Left hindlimb (tissue), 1 donor: Measurements from ENCODE around the gene ZNF263.

Experiments
- DNase-seq: peaks from one replicate; pipeline ENCODE4 v3.0.0-alpha.2; 2018

The ZNF263 gene

DNA sequence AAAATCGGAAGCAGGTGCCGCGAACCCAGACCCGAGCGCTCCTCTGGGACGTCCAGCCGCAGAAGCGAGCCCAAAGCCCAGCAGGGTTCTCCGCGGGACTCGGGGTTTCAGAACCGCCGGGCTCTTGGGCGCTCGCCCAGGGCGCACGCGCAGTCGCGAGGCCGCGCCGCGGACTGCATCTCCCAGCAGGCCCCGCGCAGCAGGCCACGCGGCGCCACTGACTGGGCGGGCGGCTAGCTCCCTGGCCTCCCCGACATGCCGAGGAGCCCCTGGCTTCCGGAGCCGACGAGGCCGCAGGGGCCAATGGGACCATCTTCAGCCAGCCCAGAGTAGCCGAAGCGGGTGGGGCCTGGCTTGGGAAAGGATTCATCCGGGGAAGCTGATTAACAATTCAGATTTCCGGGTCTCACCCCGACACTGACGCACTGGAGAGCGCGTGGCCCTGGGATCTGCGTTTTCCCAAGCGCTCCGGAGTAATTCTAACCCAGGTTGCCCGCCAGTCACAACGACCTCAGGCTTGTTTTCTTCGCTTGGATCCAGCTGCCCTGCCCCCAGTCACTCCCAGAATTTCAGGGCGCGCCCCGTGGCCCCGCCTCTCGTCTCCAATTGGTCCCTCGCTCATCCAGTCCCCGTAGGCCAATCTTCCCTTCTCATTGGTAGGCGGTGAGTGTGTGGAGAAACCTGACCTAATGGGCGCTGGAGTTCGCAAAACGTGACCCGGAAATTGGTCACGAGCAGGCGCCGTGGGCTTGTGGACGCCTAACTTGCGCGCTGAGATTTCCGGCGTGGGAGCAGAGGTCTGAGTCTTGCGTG is at the start of gene ZNF263:
Gene ZNF263, plus strand, starts transcription at position 762 of the 813 bp plus-strand sequence. CDS start 328 bp downstream, outside the sequence.
- peak; percentile 98 for DNase-seq

- no peak for DNase-seq
Measured at GRCh38 chr16:3234543-3234856, 48.8 kb upstream of the ZNF263 start.

- DNase-seq, result peak; percentile 96
Measured at GRCh38 chr16:3234857-3235561, 48.3 kb upstream of the ZNF263 start, which contains the start of gene ZNF200. TSS of gene ZNF200 (minus strand) at chr16:3235158. CDS start at chr16:3233755, 1,403 bp downstream.

DNA sequence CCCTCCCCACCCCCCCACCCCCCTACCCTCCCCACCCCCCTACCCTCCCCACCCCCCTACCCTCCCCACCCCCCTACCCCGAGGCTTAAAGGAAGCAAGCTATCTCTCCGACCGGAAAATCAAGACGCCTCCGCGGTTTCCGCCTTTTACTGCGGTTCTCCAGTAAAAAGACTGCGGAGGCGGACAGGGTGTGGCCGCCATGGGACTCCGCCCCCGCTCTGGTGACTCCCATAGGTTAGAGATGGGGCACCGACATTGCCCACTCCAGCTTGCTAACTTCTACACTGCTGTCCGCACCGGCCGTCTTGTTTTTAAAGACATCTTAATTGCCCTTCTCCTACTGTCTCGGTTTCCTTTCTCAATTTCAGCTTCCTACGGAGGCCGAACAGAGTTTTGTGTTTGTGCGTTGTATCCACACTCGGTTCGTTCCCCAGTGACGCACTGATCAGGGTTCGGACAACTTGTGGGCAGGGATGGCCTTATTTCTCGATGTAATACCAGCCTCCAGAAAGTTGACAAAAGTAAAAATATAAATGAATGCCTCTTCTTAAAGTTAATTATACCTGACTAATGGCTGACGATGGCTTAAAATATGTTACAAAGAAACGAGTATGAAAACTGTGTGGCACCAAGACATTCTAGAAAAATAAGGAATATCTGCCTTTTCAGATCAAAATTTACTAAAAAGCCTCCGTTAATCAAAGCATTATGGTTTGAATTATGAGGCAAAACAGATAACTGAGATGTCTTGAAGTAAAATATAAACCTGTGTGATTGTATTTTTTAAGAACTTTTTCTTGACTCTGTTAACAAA is 47.2 kb upstream of the ZNF263 start:
- no peak for DNase-seq

DNA sequence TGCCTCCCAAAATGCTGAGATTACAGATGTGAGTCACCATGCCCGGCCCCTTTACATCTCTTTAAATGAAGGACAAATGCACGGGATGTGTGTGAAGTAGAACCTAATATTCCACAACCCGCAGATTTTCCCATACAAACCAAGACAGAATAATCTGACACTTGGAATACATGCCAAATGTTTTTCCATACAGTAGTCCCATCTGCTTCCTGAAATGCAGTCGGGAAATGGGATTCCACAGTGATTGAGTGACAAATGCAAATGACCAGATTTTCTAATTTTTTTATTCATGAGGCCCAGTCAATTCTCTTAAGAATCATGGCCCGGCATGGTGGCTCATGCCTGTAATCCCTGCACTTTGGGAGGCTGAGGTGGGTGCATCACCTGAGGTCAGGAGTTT is 41.5 kb upstream of the ZNF263 start:
- DNase-seq, result no peak

DNA sequence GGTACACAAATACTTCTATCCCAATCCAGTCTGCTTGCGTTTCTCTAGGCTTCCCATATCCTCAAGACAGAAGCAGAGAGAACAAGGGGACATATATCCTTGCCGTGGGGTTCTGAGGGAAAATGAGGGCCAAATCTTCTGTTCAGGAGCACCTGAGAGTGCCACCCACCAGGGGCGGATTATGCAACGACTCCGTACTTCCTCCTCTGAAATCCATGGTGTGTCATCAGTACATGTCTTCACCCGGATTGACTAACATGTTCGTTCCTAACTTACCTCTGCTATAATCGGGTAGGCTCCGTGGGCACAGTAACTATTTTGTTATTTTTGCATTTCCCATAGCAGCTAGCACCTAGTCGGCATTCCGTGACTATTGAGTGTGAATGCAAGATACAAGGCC is 40.6 kb upstream of the ZNF263 start:
- DNase-seq, result no peak

GRCh38 chr16:3243882-3244281 is 39.4 kb upstream of the ZNF263 start:
- DNase-seq, result no peak

DNA sequence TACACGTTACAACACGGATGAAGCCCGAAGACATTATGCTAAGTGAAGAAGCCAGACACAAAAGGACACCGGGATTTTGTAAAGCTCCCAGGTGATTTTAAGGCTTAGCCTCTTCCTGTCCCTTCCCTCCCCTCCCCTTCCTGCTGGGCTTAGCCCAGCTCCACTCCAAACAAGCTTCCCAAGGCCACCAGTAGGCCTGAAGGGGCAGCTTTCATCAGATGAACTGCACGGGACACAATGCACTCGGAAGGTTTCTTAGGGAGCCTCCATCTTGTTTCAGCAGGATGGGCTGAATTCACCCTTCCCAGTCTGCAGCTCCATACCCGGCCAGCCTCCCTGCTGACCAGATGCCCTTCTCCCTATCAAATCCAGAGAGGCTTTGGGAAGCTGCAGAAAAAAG is 37.3 kb upstream of the ZNF263 start:
- no peak for DNase-seq

- DNase-seq, result no peak
Measured at GRCh38 chr16:3246876-3247275, 36.4 kb upstream of the ZNF263 start.

DNA sequence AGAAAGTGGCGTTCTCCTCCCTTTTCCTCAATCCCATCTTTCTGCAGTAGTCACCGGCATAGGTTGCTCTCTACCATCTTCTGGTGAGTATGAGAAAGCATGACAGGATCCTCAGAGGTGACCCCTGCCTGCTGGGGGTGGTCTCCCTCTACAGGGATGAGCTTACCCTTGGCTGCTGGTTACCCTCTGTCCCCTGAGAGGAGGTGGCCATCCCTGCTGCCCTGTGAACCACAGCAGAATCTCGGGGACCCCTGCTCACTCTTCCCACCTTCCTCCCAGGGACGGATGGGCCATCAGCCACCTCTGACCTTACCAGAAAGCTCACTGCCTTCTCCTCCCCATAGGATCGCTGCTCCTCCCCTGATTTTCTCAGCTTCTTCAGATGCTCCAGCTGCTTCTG is 34.7 kb upstream of the ZNF263 start:
- DNase-seq, result no peak

DNA sequence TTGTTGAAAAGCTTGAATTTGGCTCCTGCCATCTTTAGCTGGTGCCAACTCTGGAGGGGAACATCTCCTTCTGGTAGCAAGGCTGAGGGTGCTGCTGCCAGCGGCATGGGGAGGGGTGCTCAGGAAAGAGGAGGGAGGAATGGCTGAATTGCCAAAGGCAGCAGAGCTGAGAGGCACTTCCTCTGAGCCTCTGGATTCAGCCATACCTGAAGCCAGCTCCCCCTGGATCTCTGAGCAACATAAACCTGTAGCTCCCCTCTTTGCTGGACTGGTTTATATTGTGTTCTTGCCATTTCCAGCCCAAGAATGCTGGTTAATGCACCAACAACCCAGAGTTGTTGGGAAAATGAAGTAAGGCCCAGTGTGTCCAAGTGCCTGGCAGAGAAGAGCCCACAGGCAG is 34.3 kb upstream of the ZNF263 start:
- DNase-seq, result no peak

- no peak for DNase-seq
Measured at GRCh38 chr16:3249451-3249850, 33.8 kb upstream of the ZNF263 start.

DNA sequence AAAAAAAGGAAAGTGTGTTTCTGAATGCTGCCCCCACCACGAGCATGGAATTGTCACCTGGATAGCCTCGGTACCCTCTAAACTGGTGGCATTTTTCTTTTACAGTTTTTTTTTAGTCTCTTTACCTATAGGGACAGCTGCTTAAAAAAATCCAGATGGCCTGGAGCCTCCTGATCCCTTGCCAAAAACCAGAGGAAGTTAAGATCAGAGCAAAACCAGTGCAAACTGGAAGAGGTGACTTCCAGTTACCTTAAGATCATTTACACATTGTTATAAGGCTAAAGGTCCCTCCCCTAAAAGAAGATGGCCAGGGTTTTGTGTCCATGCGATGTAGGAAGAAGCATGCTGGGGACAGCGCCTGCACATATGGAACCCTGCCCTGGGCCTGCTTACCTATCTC is 30.3 kb upstream of the ZNF263 start:
- no peak for DNase-seq

GRCh38 chr16:3254309-3254708 is 29.0 kb upstream of the ZNF263 start:
- no peak for DNase-seq

- DNase-seq, result no peak
Measured at GRCh38 chr16:3256146-3256865, 27.0 kb upstream of the ZNF263 start, which contains the start of gene MEFV. TSS of gene MEFV (minus strand) at chr16:3256633. CDS start at chr16:3256587, 46 bp downstream.

DNA sequence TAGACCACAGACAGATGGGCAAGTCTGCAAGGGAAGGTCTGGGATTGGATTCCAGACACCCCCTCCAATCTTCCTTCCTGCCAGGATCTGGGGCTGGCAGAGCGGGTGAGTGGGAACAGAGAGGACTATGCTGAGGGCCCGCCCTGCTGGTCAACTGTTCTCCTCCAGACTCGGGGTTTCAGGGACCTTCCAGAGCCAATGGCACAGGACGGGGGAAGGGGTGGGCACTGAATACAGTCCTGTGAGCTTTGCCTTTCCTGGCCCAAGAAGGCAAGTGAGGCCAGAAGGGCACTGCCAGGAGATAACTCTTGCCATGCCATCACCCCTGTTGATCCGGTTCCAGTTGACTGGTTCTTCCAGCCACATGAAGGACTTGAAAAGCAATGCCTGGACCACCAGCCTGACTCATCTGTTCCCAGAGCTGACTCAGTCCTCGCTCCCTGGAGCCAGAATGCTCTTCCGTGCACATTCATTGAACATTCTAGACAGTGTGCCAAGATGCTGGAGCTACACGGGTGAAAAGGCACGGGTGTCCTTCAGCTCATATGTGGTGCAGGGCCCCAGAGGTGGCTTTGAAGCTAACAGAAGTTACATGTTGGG is 26.3 kb upstream of the ZNF263 start:
- DNase-seq, result no peak

DNA sequence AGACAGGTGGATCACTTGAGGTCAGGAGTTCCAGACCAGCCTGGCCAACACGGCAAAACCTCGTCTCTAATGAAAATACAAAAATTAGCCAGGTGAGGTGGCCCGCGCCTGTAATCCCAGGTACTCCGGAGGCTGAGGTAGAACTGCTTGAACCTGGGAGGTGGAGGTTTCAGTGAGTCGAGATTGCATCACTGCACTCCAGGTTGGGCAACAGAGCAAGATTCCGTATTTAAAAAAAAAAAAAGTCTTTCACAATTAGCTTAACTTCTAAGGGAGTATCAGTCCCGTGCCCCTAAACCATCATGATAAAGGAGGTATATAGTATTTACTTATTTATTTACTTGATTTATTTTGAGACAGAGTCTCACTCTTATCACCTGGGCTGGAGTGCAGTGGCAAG is 23.5 kb upstream of the ZNF263 start:
- DNase-seq, result no peak

- no peak for DNase-seq
Measured at GRCh38 chr16:3262517-3262916, 20.8 kb upstream of the ZNF263 start.

DNA sequence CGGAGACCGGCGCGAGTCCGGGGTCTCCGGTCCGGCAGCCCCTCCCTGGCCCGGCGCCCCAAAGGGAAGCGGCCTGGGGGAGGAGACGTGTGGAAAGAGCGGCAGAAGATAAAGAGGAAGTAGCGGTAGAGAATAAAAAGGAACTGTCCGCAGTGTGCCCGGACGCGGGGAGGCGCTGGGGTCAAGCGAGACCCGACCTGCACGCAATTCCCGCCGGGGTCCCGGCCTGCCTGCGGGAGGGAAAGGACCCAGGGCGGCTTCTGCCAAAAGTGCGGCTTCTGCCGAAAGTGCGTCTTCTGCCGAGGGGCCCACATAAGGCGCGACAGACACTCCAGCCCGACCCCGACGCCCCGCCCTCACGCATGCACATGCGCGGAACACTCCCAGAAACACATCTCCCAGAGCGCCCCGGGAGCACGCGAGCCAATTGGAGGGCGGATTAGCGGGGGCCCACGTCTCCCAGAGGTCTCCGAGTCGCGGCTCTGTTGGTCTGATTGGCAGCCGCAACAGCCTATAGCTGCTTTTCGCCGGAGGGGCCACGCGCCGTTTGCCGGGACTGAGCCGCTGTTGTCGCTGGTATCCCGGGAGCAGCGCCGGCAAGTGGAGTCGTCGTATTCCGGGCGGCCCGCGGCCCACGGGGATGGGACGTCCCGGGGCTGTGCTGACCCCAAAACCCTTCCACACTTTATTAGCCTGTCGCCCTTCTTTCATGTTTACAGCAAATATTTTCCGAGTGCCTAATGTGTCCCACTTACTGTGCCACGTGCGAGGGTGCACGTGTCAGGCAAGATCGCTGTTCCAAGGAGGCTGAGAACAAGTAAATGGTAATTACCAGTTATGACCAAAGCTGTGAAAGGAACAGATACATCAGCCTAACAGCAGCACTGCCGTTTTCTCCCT is 18.9 kb upstream of the ZNF263 start:
- peak; percentile 99 for DNase-seq

- peak; percentile 59 for DNase-seq
Measured at GRCh38 chr16:3266873-3267537, 16.3 kb upstream of the ZNF263 start.

GRCh38 chr16:3268294-3268693 is 15.0 kb upstream of the ZNF263 start:
- no peak for DNase-seq
